IMR-90 (cell line): ENCODE data around the gene NME7. TPM values are rescaled to one million over a fixed set of nuclear protein-coding genes. Genes with fewer than 3 reads are reported as not detected.

Experiments used
- ATAC-seq: fragments of 200-7000 bp; cut with Tn5 transposase; 2 replicates; pipeline ENCODE4 v1.9.1; 2020; ENCODE audit warnings: low read depth, mild to moderate bottlenecking, moderate library complexity
- BruUV-seq: library from RNA; stranded (reverse); fragments of 400-500 nt; replicated peaks from 2 replicates; lab custom pipeline; 2021; lab: Mats Ljungman, UMichigan
- CTCF ChIA-PET: fragments of 300-600 bp; formaldehyde crosslinking; extraction: SDS; loops from one replicate; lab custom pipeline; 2021; ENCODE audit warnings: antibody characterized with exemption; lab: Yijun Ruan, JAX
- POLR2A ChIA-PET: fragments of 300-600 bp; sonication (Branson Sonifier 250); formaldehyde crosslinking; loops from one replicate; lab custom pipeline; 2022; ENCODE audit warnings: antibody characterized with exemption; ENCODE audit not compliant: unreplicated experiment; lab: Charles Lee
- DNase-seq: peaks from one replicate; pipeline ENCODE4 v3.0.0; 2013
- H2AFZ ChIP-seq: replicated peaks from 2 replicates; pipeline ENCODE3; 2013; ENCODE audit warnings: low read length, mild to moderate bottlenecking; ENCODE audit not compliant: poor library complexity
- H2AK5ac ChIP-seq: 2 replicates; pipeline ENCODE4 v1.6.1; 2013; ENCODE audit warnings: low read depth, low read length, inconsistent platforms
- H2AK9ac ChIP-seq: replicated peaks from 2 replicates; pipeline ENCODE3; 2013; ENCODE audit warnings: mild to moderate bottlenecking, low read depth, low read length, moderate library complexity; ENCODE audit not compliant: poor library complexity
- H2BK120ac ChIP-seq: 2 replicates; pipeline ENCODE4 v1.6.1; 2013; ENCODE audit warnings: low read depth, low read length, inconsistent platforms
- H2BK15ac ChIP-seq: 3 replicates; pipeline ENCODE4 v1.6.1; 2013; ENCODE audit warnings: low read depth, low read length, inconsistent platforms
- H2BK20ac ChIP-seq: 2 replicates; pipeline ENCODE4 v1.6.1; 2013; ENCODE audit warnings: low read depth, mild to moderate bottlenecking, inconsistent platforms, low read length, moderate library complexity
- H2BK5ac ChIP-seq: 2 replicates; pipeline ENCODE4 v1.6.1; 2013; ENCODE audit warnings: mild to moderate bottlenecking, low read depth, low read length, inconsistent platforms; ENCODE audit not compliant: poor library complexity, severe bottlenecking
- H3K14ac ChIP-seq: replicated peaks from 2 replicates; pipeline ENCODE4 v1.6.1; 2013; ENCODE audit warnings: low read depth, low read length, inconsistent platforms
- H3K18ac ChIP-seq: 2 replicates; pipeline ENCODE4 v1.6.1; 2013; ENCODE audit warnings: low read depth, low read length, control low read depth
- H3K23ac ChIP-seq: 2 replicates; pipeline ENCODE4 v1.6.1; 2013; ENCODE audit warnings: low read depth, low read length, inconsistent platforms
- H3K27ac ChIP-seq: 2 replicates; pipeline ENCODE4 v1.5.1; 2013; ENCODE audit warnings: mild to moderate bottlenecking, control low read depth, low read length; ENCODE audit not compliant: insufficient read depth
- H3K27me3 ChIP-seq: 2 replicates; pipeline ENCODE4 v1.6.1; 2013; ENCODE audit warnings: low read length; ENCODE audit not compliant: control insufficient read depth, insufficient read depth
- H3K36me3 ChIP-seq: 2 replicates; pipeline ENCODE4 v1.6.1; 2013; ENCODE audit warnings: low read length, mixed read lengths; ENCODE audit not compliant: control insufficient read depth, insufficient read depth
- H3K4ac ChIP-seq: 2 replicates; pipeline ENCODE4 v1.6.1; 2013; ENCODE audit warnings: low read depth, low read length, inconsistent platforms
- H3K4me1 ChIP-seq: 2 replicates; pipeline ENCODE4 v1.6.1; 2013; ENCODE audit warnings: low read length, mixed read lengths; ENCODE audit not compliant: control insufficient read depth, insufficient read depth
- H3K4me2 ChIP-seq: 2 replicates; pipeline ENCODE4 v1.6.1; 2013; ENCODE audit warnings: low read depth, mild to moderate bottlenecking, control low read depth, low read length, moderate library complexity
- H3K4me3 ChIP-seq: 2 replicates; pipeline ENCODE4 v1.5.1; 2013; ENCODE audit warnings: low read depth, mild to moderate bottlenecking, control low read depth, low read length, moderate library complexity; ENCODE audit not compliant: insufficient read depth
- H3K56ac ChIP-seq: 2 replicates; pipeline ENCODE4 v1.6.1; 2013; ENCODE audit warnings: low read length, inconsistent platforms; ENCODE audit not compliant: insufficient read depth; ENCODE audit errors: extremely low read depth
- H3K79me1 ChIP-seq, 2 experiments: 2 replicates each; pipeline ENCODE4 v1.6.1; 2013; ENCODE audit warnings: low read length in 2 of 2, inconsistent platforms in 1 of 2, low read depth in 1 of 2
- H3K9ac ChIP-seq: 2 replicates; pipeline ENCODE4 v1.6.1; 2013; ENCODE audit warnings: low read depth, low read length, control low read depth
- H3K9me1 ChIP-seq: 2 replicates; pipeline ENCODE4 v1.6.1; 2013; ENCODE audit warnings: low read length, inconsistent platforms; ENCODE audit not compliant: insufficient read depth
- H3K9me3 ChIP-seq: 2 replicates; pipeline ENCODE4 v1.6.1; 2013; ENCODE audit warnings: low read length; ENCODE audit not compliant: control insufficient read depth, insufficient read depth
- H4K20me1 ChIP-seq: 2 replicates; pipeline ENCODE4 v1.6.1; 2013; ENCODE audit warnings: low read length, inconsistent platforms; ENCODE audit not compliant: insufficient read depth
- H4K5ac ChIP-seq: 2 replicates; pipeline ENCODE4 v1.6.1; 2013; ENCODE audit warnings: mild to moderate bottlenecking, low read depth, low read length, control low read depth
- H4K8ac ChIP-seq, 2 experiments: 2 replicates each; pipeline ENCODE4 v1.6.1; 2013; ENCODE audit warnings: low read depth in 2 of 2, low read length in 2 of 2, control low read depth in 1 of 2, inconsistent platforms in 1 of 2
- H4K91ac ChIP-seq: 2 replicates; pipeline ENCODE4 v1.6.1; 2013; ENCODE audit warnings: low read depth, low read length, inconsistent platforms; ENCODE audit not compliant: insufficient read depth
- ELK1 ChIP-seq: fragments of 150-350 bp; IDR thresholded peaks from 2 replicates; pipeline ENCODE4 v1.6.1; 2016; ENCODE audit warnings: low read depth, mild to moderate bottlenecking, low read length, moderate library complexity, borderline replicate concordance
- SMC3 ChIP-seq: fragments of 150-350 bp; IDR thresholded peaks from 2 replicates; pipeline ENCODE4 v1.6.1; 2016; ENCODE audit warnings: low read depth, mild to moderate bottlenecking, antibody characterized with exemption, low read length, moderate library complexity
- USF2 ChIP-seq: fragments of 150-350 bp; IDR thresholded peaks from 2 replicates; pipeline ENCODE4 v1.6.1; 2017; ENCODE audit warnings: mild to moderate bottlenecking, antibody characterized with exemption, low read length, low read depth
- WGBS, 2 experiments: methylation state at CpG; one replicate each; pipeline versions ENCODE4 v1.1.5 to v1.1.7; 2013; ENCODE audit warnings: missing lambda C conversion rate in 2 of 2; ENCODE audit not compliant: insufficient read length in 1 of 2; ENCODE audit errors: extremely low coverage in 2 of 2; 5-methylcytosine and 5-hydroxymethylcytosine counted together
- dilution Hi-C: fragments of 300-500 bp; cut with HindIII; formaldehyde crosslinking; loops from one replicate; pipeline ENCODE4 v1.14.3; 2018; ENCODE audit warnings: low sequenced_read_pairs; ENCODE audit not compliant: unreplicated experiment
- in situ Hi-C: fragments of 300-500 bp; cut with MboI; formaldehyde crosslinking; loops from 3 replicates; pipeline ENCODE4 v1.14.3; 2019; ENCODE audit warnings: low sequenced_read_pairs, inconsistent platforms, mixed read lengths
- intact Hi-C: fragments of 100-400 bp; cut with micrococcal nuclease; formaldehyde crosslinking; loops from 2 replicates; pipeline ENCODE4 v1.10.0; 2022
- polyA plus RNA-seq, 3 experiments: library from polyadenylated mRNA; depleted of rRNA; stranded (reverse); fragments of >200 nt; gene quantifications; 2 replicates each; pipeline ENCODE4 v1.2.3, GENCODE V29; 2012; ENCODE audit warnings: low replicate concordance in 1 of 3
- total RNA-seq: library from RNA; depleted of rRNA; stranded (reverse); fragments of >200 nt; gene quantifications from 2 replicates; pipeline ENCODE4 v1.2.3, GENCODE V29; 2012

Gene NME7
- total and polyA plus RNA-seq, 2 of the 4 experiments (the other 2 are of a cell fraction): 18.3 to 22.4 TPM

GRCh38 chr1:169106095-169106920 lies 261.3 kb downstream of the NME7 start, which contains the start of gene ATP1B1 (continued):
- TF ChIP-seq SMC3: 0 out of 2 replicates have a peak, but pooled peaks have one; percentile 3

- Histone ChIP-seq H4K5ac (no peak overlapping the region), H3K4me2 (peak overlapping the region; percentile 71), H3K4me1 (peaks cover 14% of the 10 kb centered on the region), H3K4me3 (peak overlapping the region; percentile 97), H3K23ac (no peak overlapping the region), H4K8ac (no peak overlapping the region), H2BK5ac (no peak overlapping the region), H3K9me3 (no peaks in the 10 kb centered on the region), H3K79me1 (peaks cover 14 to 32% of the 10 kb centered on the region in 2 experiments), H4K91ac (no peak overlapping the region), H3K4ac (no peak overlapping the region), H3K18ac (no peak overlapping the region), H3K9me1 (no peaks in the 10 kb centered on the region), H2BK120ac (no peak overlapping the region), H2BK15ac (no peak overlapping the region), H2AK9ac (no peak overlapping the region), H2AK5ac (no peak overlapping the region), H3K9ac (no peak overlapping the region; the same call in 1 of the 2 replicates), H2BK20ac (no peak overlapping the region), H4K20me1 (no peaks in the 10 kb centered on the region), H3K27me3 (peaks cover 7% of the 10 kb centered on the region), H3K36me3 (no peaks in the 10 kb centered on the region), H3K14ac (no peak overlapping the region), H3K56ac (no peak overlapping the region), H2AFZ (peak overlapping the region; percentile 90), H3K27ac (no peak overlapping the region)
- in situ Hi-C loops: loop anchor here (25.0 kb wide), 2 partner anchors 968 to 1607 kb away; partner anchors contain the start of gene GPR161
- dilution Hi-C loops: no loop called here
- intact Hi-C loops: loop anchor here (2.0 to 5.0 kb wide), 3 partner anchors 222 to 262 kb away; partner anchors contain the start of genes BLZF1 and NME7
- WGBS, 2 experiments: 3% methylated on average over 11 of the region's 47 CpGs; no CpG with 5 or more reads in 1 of the 2 experiments
- no peak for DNase-seq
- ChIA-PET CTCF (interaction anchor here (0.6 to 1.0 kb wide), 2 partner anchors 243 to 732 kb away, joined by 3 to 5 read pairs; no protein-coding TSS in a partner anchor), POLR2A (no interaction called here)
- peak; percentile 4 for ATAC-seq
- TF ChIP-seq USF2 (peak; percentile 25; the same call in 1 of the 2 replicates), ELK1 (no peak)
- BruUV-seq: no TSS peak
Observed at GRCh38 chr1:169105434-169106094, 262.0 kb downstream of the NME7 start.
